Lower leg skin (tissue), 4 donors: ENCODE results near the gene MON1A. TPM values are rescaled to one million over a fixed set of nuclear protein-coding genes. Genes with fewer than 3 reads are reported as not detected.

ENCODE experiments used
- DNase-seq, 2 donors: peaks; one replicate each; pipeline ENCODE4 v3.0.0-alpha.2; 2019; ENCODE audit warnings: low spot score in 2 of 2
- H3K4me3 ChIP-seq: fragments of 200-600 bp; sonication (generic); 2 replicates; pipeline ENCODE4 v1.5.1; 2017; ENCODE audit warnings: mild to moderate bottlenecking, low read depth; ENCODE audit not compliant: poor library complexity, severe bottlenecking
- POLR2A ChIP-seq, 2 donors: fragments of 450-650 bp; IDR thresholded peaks; one replicate each; pipeline ENCODE4 v1.6.1; 2016 to 2017; ENCODE audit warnings: antibody characterized with exemption in 2 of 2, mild to moderate bottlenecking in 1 of 2, moderate library complexity in 1 of 2
- WGBS, 2 donors: methylation state at CpG; one replicate each; pipeline ENCODE4 v1.1.5; 2018; 5-methylcytosine and 5-hydroxymethylcytosine counted together
- intact Hi-C: fragments of 100-400 bp; cut with DNase I; formaldehyde crosslinking; loops from one replicate; pipeline ENCODE4 v1.15.0; 2023; ENCODE audit warnings: low total_unique reads
- total RNA-seq, 4 donors: library from RNA; depleted of rRNA; stranded (reverse); fragments of >200 nt; gene quantifications; one replicate each; pipeline ENCODE4 v1.1.0, GENCODE V29; 2016
- TF ChIP-seq, protein P1 (sequence below), 3 donors: fragments of 450-650 bp; IDR thresholded peaks; one replicate each; pipeline ENCODE4 v1.5.1; 2016; ENCODE audit warnings: antibody characterized with exemption in 3 of 3, mild to moderate bottlenecking in 3 of 3, moderate library complexity in 2 of 3

Gene MON1A
- total RNA-seq, 4 donors from 2014 or later, result 5.6 to 16.7 (median 11.4) TPM

DNA sequence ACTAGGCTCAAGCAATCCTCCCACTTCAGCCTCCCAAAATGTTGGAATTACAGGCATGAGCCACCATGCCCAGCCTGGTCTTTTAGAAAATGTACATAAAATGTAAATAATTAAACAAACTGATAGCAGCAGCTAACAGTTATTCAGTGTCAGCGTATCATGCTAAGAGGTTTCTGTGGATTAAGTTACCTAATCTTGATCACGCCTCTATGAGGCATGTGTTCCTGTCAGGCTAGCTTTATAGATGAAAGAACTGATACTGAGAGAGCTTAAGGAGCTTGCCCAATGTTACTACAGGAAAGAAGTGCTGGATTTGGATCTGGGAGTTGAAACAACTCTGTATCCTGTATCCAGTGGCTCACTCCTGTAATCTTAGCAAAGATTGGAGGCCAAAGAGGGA, 14.7 kb downstream of the MON1A start:
- no peak for TF ChIP-seq POLR2A (IDR thresholded peaks at IDR 0.05)
- TF ChIP-seq, protein P1, sequence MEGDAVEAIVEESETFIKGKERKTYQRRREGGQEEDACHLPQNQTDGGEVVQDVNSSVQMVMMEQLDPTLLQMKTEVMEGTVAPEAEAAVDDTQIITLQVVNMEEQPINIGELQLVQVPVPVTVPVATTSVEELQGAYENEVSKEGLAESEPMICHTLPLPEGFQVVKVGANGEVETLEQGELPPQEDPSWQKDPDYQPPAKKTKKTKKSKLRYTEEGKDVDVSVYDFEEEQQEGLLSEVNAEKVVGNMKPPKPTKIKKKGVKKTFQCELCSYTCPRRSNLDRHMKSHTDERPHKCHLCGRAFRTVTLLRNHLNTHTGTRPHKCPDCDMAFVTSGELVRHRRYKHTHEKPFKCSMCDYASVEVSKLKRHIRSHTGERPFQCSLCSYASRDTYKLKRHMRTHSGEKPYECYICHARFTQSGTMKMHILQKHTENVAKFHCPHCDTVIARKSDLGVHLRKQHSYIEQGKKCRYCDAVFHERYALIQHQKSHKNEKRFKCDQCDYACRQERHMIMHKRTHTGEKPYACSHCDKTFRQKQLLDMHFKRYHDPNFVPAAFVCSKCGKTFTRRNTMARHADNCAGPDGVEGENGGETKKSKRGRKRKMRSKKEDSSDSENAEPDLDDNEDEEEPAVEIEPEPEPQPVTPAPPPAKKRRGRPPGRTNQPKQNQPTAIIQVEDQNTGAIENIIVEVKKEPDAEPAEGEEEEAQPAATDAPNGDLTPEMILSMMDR (IDR thresholded peaks at IDR 0.05), result no peak
- H3K4me3 ChIP-seq, result no peak overlapping the region
- no peak for DNase-seq
- WGBS, 2 donors, result 60 to 69% methylated on average over 2 of the region's 2 CpGs
- intact Hi-C loops, result no loop called here

DNA sequence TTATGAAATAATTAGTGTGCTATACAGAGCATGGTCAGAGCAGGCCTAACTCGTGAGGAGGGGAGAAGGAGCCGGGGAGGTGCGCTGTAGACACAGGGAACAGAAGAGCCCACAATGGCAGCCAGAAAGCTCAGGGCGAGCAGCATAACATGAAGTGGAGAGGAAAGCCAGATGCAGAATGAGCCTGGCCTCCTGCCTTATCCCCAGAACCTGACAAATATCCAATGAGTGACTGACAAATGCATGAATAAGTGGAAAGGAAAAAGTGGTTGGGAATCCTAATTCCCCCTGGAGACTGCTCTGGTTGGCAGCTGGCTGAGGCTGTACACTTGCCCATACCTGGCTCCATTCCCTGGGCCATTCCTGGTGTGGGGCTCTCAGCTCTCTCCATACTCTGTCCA, 16.7 kb downstream of the MON1A start:
- H3K4me3 ChIP-seq, result no peak overlapping the region
- 91 to 92% methylated on average over 4 of the region's 4 CpGs for WGBS, 2 donors
- intact Hi-C loops, result no loop called here
- TF ChIP-seq, protein P1 (IDR thresholded peaks at IDR 0.05), result no peak
- TF ChIP-seq POLR2A (IDR thresholded peaks at IDR 0.05), result no peak
- no peak for DNase-seq

DNA sequence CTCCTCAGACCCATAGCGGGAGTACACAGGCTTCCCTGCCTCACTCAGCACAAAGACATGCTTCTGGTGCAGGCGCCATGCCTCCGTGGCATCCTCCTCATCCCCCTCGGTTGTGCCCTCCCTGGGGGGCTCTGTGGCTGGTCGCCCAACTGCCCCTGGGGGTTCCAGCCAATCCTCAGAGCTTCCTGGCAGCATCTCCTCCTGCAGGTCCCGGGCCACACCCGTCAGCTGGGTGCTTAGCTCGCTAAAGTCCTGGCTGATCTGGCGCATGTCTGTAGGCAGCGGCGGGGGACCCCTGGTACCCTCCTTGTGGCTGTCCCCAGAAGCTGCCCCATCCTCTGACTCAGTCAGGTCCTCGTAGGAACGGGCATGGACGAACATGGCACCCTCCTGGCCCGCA, 18.0 kb downstream of the MON1A start:
- no peak overlapping the region for H3K4me3 ChIP-seq
- TF ChIP-seq POLR2A (IDR thresholded peaks at IDR 0.05), result no peak
- TF ChIP-seq, protein P1 (IDR thresholded peaks at IDR 0.05), result no peak
- DNase-seq, result no peak
- intact Hi-C loops, result no loop called here
- WGBS, 2 donors, result 83 to 91% methylated on average over 13 to 15 of the region's 15 CpGs

DNA sequence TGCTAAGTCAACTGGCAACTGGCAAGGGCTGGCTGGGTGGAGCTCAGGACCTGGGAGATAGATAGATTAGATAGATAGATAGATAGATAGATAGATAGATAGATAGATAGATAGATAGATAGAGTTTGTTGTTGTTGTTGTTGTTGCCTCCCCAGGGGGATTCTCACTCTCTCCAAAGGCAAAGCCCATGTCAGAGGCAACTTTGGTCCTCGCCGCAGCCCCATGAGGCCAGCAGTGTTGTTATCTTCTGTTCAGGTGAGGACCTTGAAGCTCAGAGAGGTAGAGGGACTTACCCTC, 18.5 kb downstream of the MON1A start:
- intact Hi-C loops, result no loop called here
- 96% methylated on average over 2 of the region's 2 CpGs for WGBS, 2 donors
- no peak for DNase-seq

DNA sequence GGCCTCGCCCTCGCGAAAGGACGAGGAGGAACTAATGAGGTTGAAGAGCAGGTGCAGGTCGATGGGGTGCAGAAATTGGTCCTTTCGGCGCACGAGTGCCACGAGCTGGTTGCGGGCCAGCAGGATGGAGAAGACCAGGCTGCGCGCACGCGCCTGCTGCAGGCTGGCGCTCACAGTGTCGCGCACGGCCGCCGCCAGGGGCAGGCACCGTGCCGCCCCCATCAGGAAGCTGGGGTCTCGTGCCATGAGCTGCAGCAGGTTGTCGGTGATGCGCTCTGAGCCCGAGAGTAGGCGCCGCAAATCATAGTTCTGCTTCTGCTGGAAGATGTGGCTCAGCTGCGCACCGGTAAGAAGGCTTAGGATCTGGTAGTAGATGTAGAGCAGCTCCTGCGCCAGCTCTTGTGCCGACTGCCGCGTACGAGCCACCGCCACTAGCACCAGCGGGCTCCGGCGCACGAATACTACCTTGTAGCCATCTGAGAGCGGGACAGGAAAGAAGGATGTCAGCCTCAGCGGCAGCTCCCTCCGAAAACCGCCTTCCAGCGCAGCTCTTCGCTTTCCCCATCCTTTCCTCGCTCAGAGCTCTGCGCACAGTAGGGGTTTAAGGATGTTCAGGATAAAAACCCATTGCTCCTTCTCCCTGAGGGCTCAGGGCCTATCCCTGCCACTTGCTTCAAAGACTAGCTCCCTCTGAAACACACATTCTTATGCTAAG, 19.0 kb downstream of the MON1A start:
- no peak overlapping the region for H3K4me3 ChIP-seq
- DNase-seq, result no peak
- TF ChIP-seq, protein P1 (IDR thresholded peaks at IDR 0.05), result no peak
- no peak for TF ChIP-seq POLR2A (IDR thresholded peaks at IDR 0.05)
- intact Hi-C loops, result no loop called here
- 87 to 91% methylated on average over 48 of the region's 48 CpGs for WGBS, 2 donors

More for the DNA sequence above, 18.5 kb downstream of the MON1A start:
- no peak for TF ChIP-seq POLR2A (IDR thresholded peaks at IDR 0.05)
- TF ChIP-seq, protein P1 (IDR thresholded peaks at IDR 0.05), result no peak
- no peak overlapping the region for H3K4me3 ChIP-seq
